ENCODE results near the gene TENM3. TPM values are rescaled to one million over a fixed set of nuclear protein-coding genes. Genes with fewer than 3 reads are reported as not detected.

TENM3 gene
- total and polyA plus RNA-seq, 2 of the 8 experiments (the other 6 are each of a cell fraction or from before 2014, with no cell fraction given): 36.9 to 69.3 TPM

GRCh38 chr4:182470215-182470614 lies 227.0 kb downstream of the TENM3 start:
- H2BK12ac ChIP-seq (ENCODE audit: low read depth, low read length): no peak overlapping the region
- H3K4ac ChIP-seq (replicated peaks; ENCODE audit: insufficient read length, low read depth, low read length): no peak overlapping the region
- no peak overlapping the region for H3K27ac ChIP-seq (ENCODE audit: low read depth, low read length)
- 74% methylated on average over 2 of the region's 2 CpGs; no CpG with 5 or more reads in 1 of the 2 experiments for WGBS, 2 experiments (ENCODE audit: extremely low coverage in 1 of 2, insufficient coverage in 1 of 2, insufficient read length in 1 of 2, insufficient replicate concordance in 2 of 2, low coverage in 1 of 2, low lambda C conversion rate in 2 of 2, missing lambda C conversion rate in 1 of 2)
- no peak overlapping the region for H4K5ac ChIP-seq (ENCODE audit: insufficient read length, low read depth, low read length)
- H3K79me2 ChIP-seq (ENCODE audit: control insufficient read depth in 1 of 2, insufficient read depth in 2 of 2, low read length in 2 of 2): peaks cover 4 to 69% of the 10 kb centered on the region in 2 experiments; a peak in 3 of 4 replicates
- ChIA-PET CTCF (ENCODE audit: partially characterized antibody) (interaction anchor here (1.9 kb wide), 1 partner anchor 14 kb away, joined by 6 read pairs; no protein-coding TSS in a partner anchor), POLR2A (ENCODE audit: partially characterized antibody) (no interaction called here)
- no peak overlapping the region for H3K18ac ChIP-seq (ENCODE audit: extremely low read depth, low read length)
- peaks cover 0 to 2% (median 0%) of the 10 kb centered on the region in 4 experiments; a peak in 1 of 7 replicates for H3K4me1 ChIP-seq (replicated peaks in 1 of 4; ENCODE audit: control insufficient read depth in 3 of 4, insufficient read depth in 4 of 4, low read length in 3 of 4)
- no peaks in the 10 kb centered on the region for H3K23me2 ChIP-seq (ENCODE audit: low read depth, low read length)
- 0 out of 4 replicates have a peak, but pooled peaks cover 0 to 4% of the 10 kb centered on the region in 2 experiments for H3K9me3 ChIP-seq (ENCODE audit: insufficient read depth in 2 of 2, low read depth in 1 of 2, low read length in 1 of 2)
- H3K23ac ChIP-seq (ENCODE audit: insufficient read length): no peak overlapping the region
- no peak overlapping the region for H3K14ac ChIP-seq (ENCODE audit: insufficient read length)
- H3K27me3 ChIP-seq (replicated peaks in 1 of 4; ENCODE audit: control insufficient read depth in 3 of 4, extremely low read depth in 1 of 4, insufficient read depth in 3 of 4, low read length in 3 of 4): no peaks in the 10 kb centered on the region
- no peak overlapping the region; a peak in 1 of 4 replicates for H3K4me2 ChIP-seq (ENCODE audit: insufficient read depth in 1 of 2, low read depth in 2 of 2, low read length in 2 of 2)
- H3K4me3 ChIP-seq (ENCODE audit: extremely low read depth in 1 of 4, insufficient read depth in 2 of 4, low read depth in 3 of 4, low read length in 4 of 4): no peak overlapping the region
- no peak overlapping the region for H2BK120ac ChIP-seq (replicated peaks; ENCODE audit: low read depth, low read length)
- FAIRE-seq (no peak), DNase-seq (ENCODE audit: low read depth in 1 of 2, low spot score in 2 of 2) (no peak)
- H3K56ac ChIP-seq (replicated peaks; ENCODE audit: insufficient read length, low read depth, low read length): no peak overlapping the region
- peaks cover 0 to 2% of the 10 kb centered on the region in 2 experiments for H4K20me1 ChIP-seq (replicated peaks in 1 of 2; ENCODE audit: control insufficient read depth in 1 of 2, insufficient read depth in 2 of 2, low read length in 2 of 2)
- no peak overlapping the region for H2AK5ac ChIP-seq (ENCODE audit: low read depth, low read length)
- H2AFZ ChIP-seq (ENCODE audit: low read length): no peak overlapping the region
- H3K9ac ChIP-seq (replicated peaks in 1 of 4; ENCODE audit: extremely low read depth in 1 of 4, low read depth in 3 of 4, low read length in 3 of 4): no peak overlapping the region
- H2BK20ac ChIP-seq (ENCODE audit: low read length): no peak overlapping the region
- no peaks in the 10 kb centered on the region; a peak in 1 of 8 replicates for H3K36me3 ChIP-seq (ENCODE audit: control insufficient read depth in 2 of 4, insufficient read depth in 4 of 4, low read length in 3 of 4)
- H2BK15ac ChIP-seq (ENCODE audit: low read length): no peak overlapping the region
- no peaks in the 10 kb centered on the region; the same call in 1 of the 2 replicates for H3K79me1 ChIP-seq (ENCODE audit: low read depth, low read length)
- no peak overlapping the region for H4K8ac ChIP-seq (ENCODE audit: extremely low read depth, insufficient read depth, low read length)
- H2BK5ac ChIP-seq (ENCODE audit: low read depth, low read length): no peak overlapping the region
- no peak overlapping the region for H4K91ac ChIP-seq (replicated peaks; ENCODE audit: insufficient read length, low read length)
- TF ChIP-seq CTBP2 (IDR thresholded peaks at IDR 0.05; ENCODE audit: borderline replicate concordance, insufficient read depth, insufficient read length, low read length) (no peak), RNF2 (IDR thresholded peaks at IDR 0.05; ENCODE audit: borderline replicate concordance, low read depth, low read length, missing control alignments, poor library complexity, severe bottlenecking) (no peak), TEAD4 (IDR thresholded peaks at IDR 0.05; ENCODE audit: low read depth, low read length) (no peak), SIRT6 (IDR thresholded peaks at IDR 0.05; ENCODE audit: low read length) (no peak), TCF12 (IDR thresholded peaks at IDR 0.05; ENCODE audit: low read depth, low read length) (no peak), KDM4A (IDR thresholded peaks at IDR 0.05; ENCODE audit: low read depth, low read length, severe bottlenecking) (no peak), CBX8 (IDR thresholded peaks at IDR 0.05; ENCODE audit: borderline replicate concordance, low read depth, low read length) (no peak), BRCA1 (IDR thresholded peaks at IDR 0.05; ENCODE audit: low read depth, low read length) (no peak), CHD2 (IDR thresholded peaks at IDR 0.05; ENCODE audit: low read length) (no peak), RBBP5 (IDR thresholded peaks at IDR 0.05; ENCODE audit: borderline replicate concordance, low read depth, low read length) (no peak), SUZ12 (IDR thresholded peaks at IDR 0.05; ENCODE audit: low read length) (no peak), GTF2F1 (IDR thresholded peaks at IDR 0.05; ENCODE audit: borderline replicate concordance, low read depth, low read length) (no peak), SIN3A (conservative IDR thresholded peaks at IDR 0.05 in 1 of 2, IDR thresholded peaks at IDR 0.05 in 1 of 2; ENCODE audit: low read depth in 1 of 2, low read length in 2 of 2) (no peak), MAFK (IDR thresholded peaks at IDR 0.05; ENCODE audit: low read depth, low read length) (no peak)
